ENCODE data around the gene PRKG1.

The PRKG1 gene

DNA sequence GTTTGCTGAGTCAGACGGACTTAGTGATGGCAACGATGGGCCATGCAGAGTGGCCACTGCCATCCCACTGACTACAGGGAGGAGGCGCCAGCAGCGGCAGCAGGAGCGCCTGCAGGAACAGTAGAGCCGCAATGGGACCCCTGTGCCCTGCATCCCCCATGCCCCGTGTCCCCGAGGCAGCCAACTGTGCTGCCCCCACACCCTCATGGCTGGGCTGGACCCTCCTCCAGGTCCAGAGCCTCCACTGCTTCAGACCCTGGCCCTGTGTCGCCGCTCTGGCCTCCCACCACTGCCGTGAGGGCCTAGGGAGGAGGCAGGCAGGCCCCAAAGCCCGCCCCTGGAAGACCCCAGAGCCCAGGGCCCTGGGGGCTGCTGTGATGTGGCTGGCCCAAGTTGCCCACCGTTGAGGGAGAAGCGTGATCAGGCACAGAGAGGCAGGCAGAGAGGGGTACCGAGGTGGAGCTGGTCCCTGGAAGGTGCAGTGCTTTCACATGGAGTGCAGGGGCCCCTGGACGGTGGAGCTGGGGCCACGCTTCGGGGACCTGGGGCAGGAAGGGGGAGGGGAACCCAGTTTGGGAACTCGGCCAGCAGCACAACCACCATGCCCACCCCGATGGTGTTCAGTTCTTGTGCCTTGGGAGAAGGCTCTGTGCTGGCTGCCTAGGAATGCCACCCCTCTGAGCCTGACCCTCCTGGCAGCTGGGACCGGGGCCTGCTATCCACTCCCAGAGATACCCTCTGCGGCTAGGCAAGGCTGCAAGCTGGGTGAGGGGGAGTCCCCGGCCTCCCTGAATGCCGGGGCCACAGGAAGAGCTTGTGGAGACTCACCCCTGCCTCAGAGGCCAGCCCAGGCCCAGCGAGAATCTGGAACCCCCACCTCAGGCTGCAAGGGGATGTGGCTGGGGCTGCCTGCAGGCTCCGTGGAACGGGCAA, 1272.4 kb downstream of the PRKG1 start:
- TF ChIP-seq, protein P1, sequence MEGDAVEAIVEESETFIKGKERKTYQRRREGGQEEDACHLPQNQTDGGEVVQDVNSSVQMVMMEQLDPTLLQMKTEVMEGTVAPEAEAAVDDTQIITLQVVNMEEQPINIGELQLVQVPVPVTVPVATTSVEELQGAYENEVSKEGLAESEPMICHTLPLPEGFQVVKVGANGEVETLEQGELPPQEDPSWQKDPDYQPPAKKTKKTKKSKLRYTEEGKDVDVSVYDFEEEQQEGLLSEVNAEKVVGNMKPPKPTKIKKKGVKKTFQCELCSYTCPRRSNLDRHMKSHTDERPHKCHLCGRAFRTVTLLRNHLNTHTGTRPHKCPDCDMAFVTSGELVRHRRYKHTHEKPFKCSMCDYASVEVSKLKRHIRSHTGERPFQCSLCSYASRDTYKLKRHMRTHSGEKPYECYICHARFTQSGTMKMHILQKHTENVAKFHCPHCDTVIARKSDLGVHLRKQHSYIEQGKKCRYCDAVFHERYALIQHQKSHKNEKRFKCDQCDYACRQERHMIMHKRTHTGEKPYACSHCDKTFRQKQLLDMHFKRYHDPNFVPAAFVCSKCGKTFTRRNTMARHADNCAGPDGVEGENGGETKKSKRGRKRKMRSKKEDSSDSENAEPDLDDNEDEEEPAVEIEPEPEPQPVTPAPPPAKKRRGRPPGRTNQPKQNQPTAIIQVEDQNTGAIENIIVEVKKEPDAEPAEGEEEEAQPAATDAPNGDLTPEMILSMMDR (IDR thresholded peaks at IDR 0.05), result peak; percentile 18
- no peak for TF ChIP-seq ZFX (IDR thresholded peaks at IDR 0.05; ENCODE audit: borderline replicate concordance)
- H3K27ac ChIP-seq, result no peak overlapping the region

DNA sequence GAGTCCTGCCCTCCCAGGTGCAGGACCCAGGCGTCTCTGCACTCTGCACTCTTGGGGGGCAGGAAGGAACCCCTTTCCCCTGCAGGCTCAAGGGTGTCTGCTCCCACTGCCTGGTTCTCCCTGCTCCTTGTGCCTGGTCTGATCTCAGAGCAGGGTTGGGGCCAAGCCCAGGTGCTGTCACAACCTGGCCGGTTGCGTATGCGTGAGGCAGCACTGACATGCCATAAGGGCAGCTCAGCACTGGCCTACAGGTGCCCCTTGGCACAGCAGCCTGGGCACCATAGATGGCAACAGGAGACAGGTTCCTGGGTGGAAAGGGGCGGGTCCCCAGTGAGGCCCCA, 1273.0 kb downstream of the PRKG1 start:
- no peak overlapping the region for H3K27ac ChIP-seq
- TF ChIP-seq ZFX (IDR thresholded peaks at IDR 0.05; ENCODE audit: borderline replicate concordance), result no peak
- TF ChIP-seq, protein P1 (IDR thresholded peaks at IDR 0.05), result no peak
